Activated T-helper 1 cell treated with anti-CD3 and anti-CD28 coated beads, Interleukin-12 subunit alpha, Interleukin-12 subunit beta, Interleukin-2, Interleukin-4 antibody, amounts not matched to agents 30 ng/mL and 10 ng/mL and 1 ng/mL, durations not matched to agents 14 hours and 24 hours and 36 hours (primary cell): ENCODE data around the gene USP24. TPM values are rescaled to one million over a fixed set of nuclear protein-coding genes. Genes with fewer than 3 reads are reported as not detected.

ENCODE experiments used
- DNase-seq: peaks from one replicate; pipeline ENCODE4 v3.0.0; 2021; ENCODE audit warnings: low spot score
- H3K27ac Mint-ChIP-seq: one replicate; pipeline ENCODE4 v1.8.0; 2021; ENCODE audit warnings: mild to moderate bottlenecking, mixed read lengths
- H3K27me3 Mint-ChIP-seq: one replicate; pipeline ENCODE4 v1.8.0; 2022; ENCODE audit warnings: mild to moderate bottlenecking, moderate library complexity, mixed read lengths; ENCODE audit not compliant: insufficient read depth
- H3K36me3 Mint-ChIP-seq: one replicate; pipeline ENCODE4 v1.8.0; 2021; ENCODE audit warnings: low read depth, mixed read lengths
- H3K4me1 Mint-ChIP-seq: one replicate; pipeline ENCODE4 v1.8.0; 2021; ENCODE audit warnings: low read depth, mixed read lengths
- H3K4me3 Mint-ChIP-seq: one replicate; pipeline ENCODE4 v1.8.0; 2021; ENCODE audit warnings: mild to moderate bottlenecking, moderate library complexity, mixed read lengths
- H3K9me3 Mint-ChIP-seq: one replicate; pipeline ENCODE4 v1.8.0; 2021; ENCODE audit warnings: mixed read lengths
- intact Hi-C: fragments of 100-400 bp; cut with micrococcal nuclease; formaldehyde crosslinking; loops from one replicate; pipeline ENCODE4 v1.15.1; 2024
- total RNA-seq: library from RNA; stranded (reverse); gene quantifications from 2 replicates; pipeline ENCODE4 v1.2.3, GENCODE V29; 2022

USP24 gene
- total RNA-seq, 1 donor from 2014 or later, result 58.6 TPM

- Mint-ChIP-seq H3K27ac (no peak overlapping the region), H3K27me3 (peaks cover 30% of the 10 kb centered on the region), H3K4me1 (no peaks in the 10 kb centered on the region), H3K36me3 (no peaks in the 10 kb centered on the region), H3K4me3 (no peak overlapping the region), H3K9me3 (no peaks in the 10 kb centered on the region)
- no peak for DNase-seq
- intact Hi-C loops, result no loop called here
These were observed 170.4 kb downstream of the USP24 start for GRCh38 chr1:55044617-55045397.

GRCh38 chr1:55043726-55044125 is 171.4 kb downstream of the USP24 start:
- no peak overlapping the region for H3K4me3 Mint-ChIP-seq
- DNase-seq, result no peak
- H3K9me3 Mint-ChIP-seq, result no peaks in the 10 kb centered on the region
- no peaks in the 10 kb centered on the region for H3K36me3 Mint-ChIP-seq
- H3K27me3 Mint-ChIP-seq, result peaks cover 39% of the 10 kb centered on the region
- intact Hi-C loops, result no loop called here
- H3K4me1 Mint-ChIP-seq, result no peaks in the 10 kb centered on the region
- no peak overlapping the region for H3K27ac Mint-ChIP-seq

GRCh38 chr1:55043011-55043410 is 172.2 kb downstream of the USP24 start:
- H3K27ac Mint-ChIP-seq, result no peak overlapping the region
- H3K36me3 Mint-ChIP-seq, result no peaks in the 10 kb centered on the region
- H3K4me1 Mint-ChIP-seq, result no peaks in the 10 kb centered on the region
- H3K9me3 Mint-ChIP-seq, result no peaks in the 10 kb centered on the region
- no peak overlapping the region for H3K4me3 Mint-ChIP-seq
- no peak for DNase-seq
- intact Hi-C loops, result no loop called here
- peaks cover 45% of the 10 kb centered on the region for H3K27me3 Mint-ChIP-seq

- intact Hi-C loops, result no loop called here
- DNase-seq, result no peak
- Mint-ChIP-seq H3K9me3 (no peaks in the 10 kb centered on the region), H3K4me1 (no peaks in the 10 kb centered on the region), H3K36me3 (no peaks in the 10 kb centered on the region), H3K4me3 (no peak overlapping the region), H3K27me3 (peaks cover 55% of the 10 kb centered on the region), H3K27ac (no peak overlapping the region)
These were observed 173.6 kb downstream of the USP24 start for GRCh38 chr1:55041613-55042012.

- H3K36me3 Mint-ChIP-seq, result no peaks in the 10 kb centered on the region
- H3K4me3 Mint-ChIP-seq, result no peak overlapping the region
- no peak for DNase-seq
- intact Hi-C loops, result no loop called here
- H3K9me3 Mint-ChIP-seq, result no peaks in the 10 kb centered on the region
- no peaks in the 10 kb centered on the region for H3K4me1 Mint-ChIP-seq
- peaks cover 60% of the 10 kb centered on the region for H3K27me3 Mint-ChIP-seq
- no peak overlapping the region for H3K27ac Mint-ChIP-seq
These were observed 174.2 kb downstream of the USP24 start for GRCh38 chr1:55040933-55041494.

GRCh38 chr1:55040083-55040932 is 174.9 kb downstream of the USP24 start:
- H3K27me3 Mint-ChIP-seq, result peaks cover 67% of the 10 kb centered on the region
- H3K36me3 Mint-ChIP-seq, result no peaks in the 10 kb centered on the region
- no peaks in the 10 kb centered on the region for H3K4me1 Mint-ChIP-seq
- no peaks in the 10 kb centered on the region for H3K9me3 Mint-ChIP-seq
- no peak overlapping the region for H3K27ac Mint-ChIP-seq
- no peak overlapping the region for H3K4me3 Mint-ChIP-seq
- intact Hi-C loops, result no loop called here
- no peak for DNase-seq

- Mint-ChIP-seq H3K9me3 (no peaks in the 10 kb centered on the region), H3K27ac (no peak within 1 kb of the TSS), H3K4me1 (no peaks in the 10 kb centered on the region), H3K27me3 (peaks cover 69% of the 10 kb centered on the region), H3K36me3 (no peaks in the 10 kb centered on the region), H3K4me3 (no peak within 1 kb of the TSS)
- DNase-seq, result no peak
- intact Hi-C loops, result no loop called here
These were observed 175.7 kb downstream of the USP24 start, which contains the start of gene PCSK9 for GRCh38 chr1:55039342-55040082. Gene PCSK9, plus strand, starts transcription at chr1:55039548. Its CDS starts 290 bp downstream, at chr1:55039838.

GRCh38 chr1:55038974-55039341 is 176.2 kb downstream of the USP24 start:
- intact Hi-C loops, result loop anchor here (1.0 kb wide), 1 partner anchor 32 kb away; no protein-coding TSS in a partner anchor
- H3K4me3 Mint-ChIP-seq, result no peak overlapping the region
- H3K27me3 Mint-ChIP-seq, result peaks cover 69% of the 10 kb centered on the region

GRCh38 chr1:55038552-55038838 is 176.7 kb downstream of the USP24 start:
- Mint-ChIP-seq H3K27me3 (peaks cover 69% of the 10 kb centered on the region), H3K4me3 (no peak overlapping the region), H3K36me3 (no peaks in the 10 kb centered on the region), H3K4me1 (no peaks in the 10 kb centered on the region), H3K27ac (no peak overlapping the region), H3K9me3 (no peaks in the 10 kb centered on the region)
- no peak for DNase-seq
- intact Hi-C loops, result loop anchor here (1.0 kb wide), 1 partner anchor 31 kb away; no protein-coding TSS in a partner anchor

More at GRCh38 chr1:55038974-55039341, 176.2 kb downstream of the USP24 start:
- Mint-ChIP-seq H3K36me3 (no peaks in the 10 kb centered on the region), H3K27ac (no peak overlapping the region), H3K4me1 (no peaks in the 10 kb centered on the region), H3K9me3 (no peaks in the 10 kb centered on the region)
- DNase-seq, result no peak

GRCh38 chr1:55037733-55038551 is 177.2 kb downstream of the USP24 start:
- Mint-ChIP-seq H3K9me3 (no peaks in the 10 kb centered on the region), H3K4me3 (no peak overlapping the region), H3K27me3 (peaks cover 70% of the 10 kb centered on the region), H3K27ac (no peak overlapping the region), H3K36me3 (no peaks in the 10 kb centered on the region), H3K4me1 (no peaks in the 10 kb centered on the region)
- intact Hi-C loops, result loop anchor here (1.0 kb wide), 1 partner anchor 31 kb away; no protein-coding TSS in a partner anchor
- no peak for DNase-seq

GRCh38 chr1:55035904-55036303 is 179.3 kb downstream of the USP24 start:
- no peak for DNase-seq
- Mint-ChIP-seq H3K27ac (no peak overlapping the region), H3K36me3 (no peaks in the 10 kb centered on the region), H3K4me3 (no peak overlapping the region), H3K9me3 (no peaks in the 10 kb centered on the region), H3K27me3 (peaks cover 60% of the 10 kb centered on the region), H3K4me1 (no peaks in the 10 kb centered on the region)
- intact Hi-C loops, result no loop called here
